Uterus (tissue), 4 donors: ENCODE data around the gene HMSD. TPM values are rescaled to one million over a fixed set of nuclear protein-coding genes. Genes with fewer than 3 reads are reported as not detected.

ENCODE experiments used
- DNase-seq, 2 donors: peaks; one replicate each; pipeline ENCODE4 v3.0.0-alpha.2; 2019 to 2020
- H3K27ac ChIP-seq, 2 donors: fragments of 200-600 bp; sonication (generic); 1 replicate in 1 of 2; 2 replicates in 1 of 2; pipeline ENCODE4 v1.5.1; 2016 to 2018
- H3K27me3 ChIP-seq, 2 donors: fragments of 200-600 bp; sonication (generic); one replicate each; pipeline ENCODE4 v1.5.1; 2018 to 2019; ENCODE audit warnings: control low read depth in 1 of 2
- H3K36me3 ChIP-seq, 2 donors: fragments of 200-600 bp; sonication (generic); one replicate each; pipeline ENCODE4 v1.5.1; 2019; ENCODE audit warnings: control low read depth in 1 of 2
- H3K4me1 ChIP-seq, 2 donors: fragments of 200-600 bp; sonication (generic); one replicate each; pipeline ENCODE4 v1.5.1; 2018 to 2019; ENCODE audit warnings: control low read depth in 1 of 2
- H3K4me3 ChIP-seq, 2 donors: fragments of 200-600 bp; sonication (generic); 1 replicate in 1 of 2; 2 replicates in 1 of 2; pipeline ENCODE4 v1.5.1; 2018 to 2019; ENCODE audit warnings: mild to moderate bottlenecking in 1 of 2
- H3K9me3 ChIP-seq, 2 donors: fragments of 200-600 bp; sonication (generic); one replicate each; pipeline ENCODE4 v1.5.1; 2019; ENCODE audit warnings: control low read depth in 1 of 2
- CTCF ChIP-seq, 4 experiments: fragments of 200-600 bp in 2 of 4; fragments of 450-650 bp in 2 of 4; sonication (generic) in 2 of 4; IDR thresholded peaks; one replicate each; pipeline ENCODE4 v1.5.1; 2016 to 2019; ENCODE audit warnings: antibody characterized with exemption in 4 of 4, mild to moderate bottlenecking in 2 of 4, moderate library complexity in 1 of 4
- POLR2A ChIP-seq, 2 donors: fragments of 450-650 bp; IDR thresholded peaks; one replicate each; pipeline ENCODE4 v1.6.1; 2016; ENCODE audit warnings: antibody characterized with exemption in 2 of 2, mild to moderate bottlenecking in 1 of 2, moderate library complexity in 1 of 2
- intact Hi-C: fragments of 100-400 bp; cut with DNase I; formaldehyde crosslinking; loops from one replicate; pipeline ENCODE4 v1.15.1; 2023; ENCODE audit warnings: low total_unique reads
- total RNA-seq, 4 donors: library from RNA; depleted of rRNA in 3 of 4; stranded (reverse); fragments of >200 nt in 3 of 4; gene quantifications; one replicate each; pipeline versions ENCODE4 v1.1.0 to v1.2.4, GENCODE V29; 2014 to 2023
- donor health status: DM: yes; HTN: yes; CAD: no.

Gene HMSD
- total RNA-seq, result under 1 TPM in 1 of 4 donors, not detected in 3; 0.28 TPM

- Histone ChIP-seq H3K9me3 (no peaks in the 10 kb centered on the region), H3K4me3 (peak within 1 kb of the TSS in 1 of 2 donors; percentile 3), H3K27me3 (peaks cover 0 to 18% of the 10 kb centered on the region in 2 donors), H3K4me1 (no peaks in the 10 kb centered on the region), H3K27ac (no peak within 1 kb of the TSS), H3K36me3 (no peaks in the 10 kb centered on the region)
- intact Hi-C loops, result no loop called here
- DNase-seq, result peak in 1 of 2 donors; percentile 25
- peak in 1 of 4 experiments; percentile 44 for TF ChIP-seq CTCF (IDR thresholded peaks at IDR 0.05)
- TF ChIP-seq POLR2A (IDR thresholded peaks at IDR 0.05), result no peak
These were observed at the start of gene HMSD for GRCh38 chr18:63949068-63949737. TSS of gene HMSD (plus strand) at chr18:63949301. CDS start at chr18:63953456, 4,155 bp downstream.

- Histone ChIP-seq H3K27ac (no peak overlapping the region), H3K27me3 (no peaks in the 10 kb centered on the region), H3K36me3 (no peaks in the 10 kb centered on the region), H3K9me3 (no peaks in the 10 kb centered on the region), H3K4me1 (no peaks in the 10 kb centered on the region), H3K4me3 (no peak overlapping the region)
- no peak for DNase-seq
- intact Hi-C loops, result no loop called here
- TF ChIP-seq CTCF (IDR thresholded peaks at IDR 0.05), result no peak
- no peak for TF ChIP-seq POLR2A (IDR thresholded peaks at IDR 0.05)
These were observed 45.1 kb upstream of the HMSD start for GRCh38 chr18:63903851-63904570.

GRCh38 chr18:63904694-63905093 is 44.4 kb upstream of the HMSD start:
- Histone ChIP-seq H3K27ac (no peak overlapping the region), H3K27me3 (no peaks in the 10 kb centered on the region), H3K4me3 (no peak overlapping the region), H3K36me3 (no peaks in the 10 kb centered on the region), H3K9me3 (no peaks in the 10 kb centered on the region), H3K4me1 (no peaks in the 10 kb centered on the region)
- no peak for DNase-seq
- intact Hi-C loops, result no loop called here
- TF ChIP-seq POLR2A (IDR thresholded peaks at IDR 0.05), result no peak

- Histone ChIP-seq H3K36me3 (no peaks in the 10 kb centered on the region), H3K4me1 (no peaks in the 10 kb centered on the region), H3K4me3 (no peak overlapping the region), H3K9me3 (no peaks in the 10 kb centered on the region), H3K27ac (no peak overlapping the region), H3K27me3 (no peaks in the 10 kb centered on the region)
- no peak for DNase-seq
- intact Hi-C loops, result no loop called here
- TF ChIP-seq CTCF (IDR thresholded peaks at IDR 0.05) (no peak), POLR2A (IDR thresholded peaks at IDR 0.05) (no peak)
These were observed 43.7 kb upstream of the HMSD start for GRCh38 chr18:63905361-63905760.

GRCh38 chr18:63906056-63906455 is 43.0 kb upstream of the HMSD start:
- no peak for TF ChIP-seq CTCF (IDR thresholded peaks at IDR 0.05)
- no peak for TF ChIP-seq POLR2A (IDR thresholded peaks at IDR 0.05)
- no peaks in the 10 kb centered on the region for H3K4me1 ChIP-seq
- no peak overlapping the region for H3K4me3 ChIP-seq
- no peak for DNase-seq
- no peaks in the 10 kb centered on the region for H3K27me3 ChIP-seq
- intact Hi-C loops, result no loop called here
- H3K27ac ChIP-seq, result no peak overlapping the region
- H3K9me3 ChIP-seq, result no peaks in the 10 kb centered on the region
- H3K36me3 ChIP-seq, result no peaks in the 10 kb centered on the region
